DLD1 (cell line): ENCODE measurements around the gene LRRC10B.

Experiments used
- in situ Hi-C: cut with HindIII; loops from 2 replicates; pipeline ENCODE4 v1.10.0; 2017; ENCODE audit warnings: low sequenced_read_pairs

Gene LRRC10B

DNA sequence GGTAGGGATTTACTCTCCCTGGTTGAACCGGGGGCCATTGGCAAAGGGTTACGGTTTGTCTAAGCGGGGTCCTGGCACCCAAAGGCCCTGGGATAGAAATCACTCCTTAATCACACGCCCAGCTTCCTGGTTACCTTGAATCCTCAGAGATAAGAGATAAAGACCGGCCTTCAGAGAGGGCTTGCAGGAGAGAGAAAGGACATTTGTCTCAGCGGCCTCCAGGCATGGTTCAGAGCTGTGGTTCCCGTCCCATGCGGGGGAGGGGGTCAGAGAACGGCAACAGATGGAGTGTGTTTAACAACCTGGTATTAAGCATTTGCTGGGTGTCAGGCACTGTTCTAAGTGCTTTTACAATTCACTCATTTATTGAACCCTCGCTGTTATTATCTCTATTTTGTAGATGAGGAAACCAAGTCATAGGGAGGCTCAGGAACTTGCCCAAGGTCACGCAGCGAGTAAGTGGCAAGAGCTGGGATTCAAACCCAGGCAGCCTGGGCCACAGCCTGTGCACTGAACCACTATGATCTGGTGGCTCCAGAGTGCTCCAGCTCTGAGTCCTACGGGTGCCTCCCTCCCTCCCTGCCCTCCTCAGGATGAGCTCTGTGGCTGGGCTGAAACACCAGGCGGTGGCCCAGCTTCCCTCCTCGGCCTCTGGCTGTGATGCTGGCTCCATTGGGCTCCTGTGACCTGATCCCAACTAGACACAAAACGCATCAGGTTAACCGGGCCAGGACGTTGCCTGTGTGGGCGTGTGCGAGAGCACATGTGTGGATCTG, 18.6 kb downstream of the LRRC10B start:
- in situ Hi-C loops, result no loop called here

DNA sequence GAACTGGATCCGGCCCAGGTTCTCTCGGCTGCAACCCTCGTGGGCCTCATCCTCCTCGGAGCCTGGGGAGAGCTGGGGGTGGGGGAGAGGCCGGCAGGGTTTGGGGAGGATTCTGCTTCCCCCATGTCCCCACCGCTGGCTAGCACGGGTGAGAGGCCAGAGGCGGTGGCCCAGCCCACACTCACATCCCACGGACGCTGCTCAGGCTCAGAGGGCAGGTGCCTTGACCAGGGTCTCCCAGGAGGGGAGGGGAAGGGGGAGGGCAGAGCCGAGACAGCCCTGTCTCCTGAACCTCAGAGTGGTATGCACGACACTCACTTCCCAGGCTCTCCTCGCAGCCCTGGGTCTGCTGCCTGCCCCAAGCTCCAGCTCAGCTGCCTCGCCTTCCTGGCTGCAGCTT, 19.6 kb downstream of the LRRC10B start:
- in situ Hi-C loops, result no loop called here

DNA sequence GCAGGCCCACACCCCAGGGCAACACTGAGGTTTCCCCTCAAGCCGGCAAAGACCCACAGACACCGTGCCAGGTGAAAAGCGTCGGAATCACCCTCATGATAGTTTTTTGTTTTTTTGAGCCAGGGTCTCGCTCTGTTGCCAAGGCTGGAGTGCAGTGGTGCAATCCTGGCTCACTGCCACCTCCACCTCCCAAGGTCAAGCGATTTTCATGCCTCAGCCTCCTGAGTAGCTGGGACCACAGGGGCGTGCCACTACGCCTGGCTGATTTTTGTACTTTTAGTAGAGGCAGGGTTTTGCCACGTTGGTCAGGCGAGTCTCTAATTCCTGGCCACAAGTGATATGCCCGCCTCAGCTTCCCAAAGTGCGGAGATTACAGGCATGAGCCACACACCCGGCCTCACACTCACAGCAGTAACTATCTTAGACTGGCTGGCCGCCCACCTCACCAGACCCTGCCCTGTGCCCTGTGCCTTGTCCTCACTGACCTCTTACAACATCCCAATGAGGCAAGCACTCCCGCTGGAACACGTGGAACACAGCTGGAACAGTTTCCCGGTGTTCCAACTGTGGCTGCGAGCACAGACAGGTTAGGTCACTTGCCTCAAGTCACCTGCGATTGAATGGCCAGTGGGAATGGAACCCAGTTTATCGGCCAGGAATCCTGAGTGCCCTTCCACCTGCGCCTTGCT, 21.1 kb downstream of the LRRC10B start:
- in situ Hi-C loops, result no loop called here

DNA sequence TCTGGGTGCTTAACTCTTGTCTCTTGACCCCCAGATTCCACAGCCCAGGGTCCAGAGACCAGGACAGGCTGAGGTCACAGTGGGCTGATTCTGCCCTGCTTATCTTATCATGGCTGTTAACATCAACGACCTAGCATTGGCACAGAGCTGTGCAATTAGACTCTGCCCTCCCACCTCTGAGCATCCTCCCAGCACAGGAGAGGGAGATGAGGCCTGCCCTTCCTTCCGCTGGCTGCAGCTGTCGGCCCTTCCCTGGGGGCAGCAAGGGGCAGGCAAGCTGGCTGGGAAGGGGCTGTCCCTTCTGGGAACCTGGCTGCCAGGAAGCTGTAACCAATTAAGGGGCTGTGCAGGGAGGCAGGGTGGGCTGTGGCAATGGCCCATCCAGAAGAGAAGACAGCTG, 22.5 kb downstream of the LRRC10B start:
- in situ Hi-C loops, result no loop called here

DNA sequence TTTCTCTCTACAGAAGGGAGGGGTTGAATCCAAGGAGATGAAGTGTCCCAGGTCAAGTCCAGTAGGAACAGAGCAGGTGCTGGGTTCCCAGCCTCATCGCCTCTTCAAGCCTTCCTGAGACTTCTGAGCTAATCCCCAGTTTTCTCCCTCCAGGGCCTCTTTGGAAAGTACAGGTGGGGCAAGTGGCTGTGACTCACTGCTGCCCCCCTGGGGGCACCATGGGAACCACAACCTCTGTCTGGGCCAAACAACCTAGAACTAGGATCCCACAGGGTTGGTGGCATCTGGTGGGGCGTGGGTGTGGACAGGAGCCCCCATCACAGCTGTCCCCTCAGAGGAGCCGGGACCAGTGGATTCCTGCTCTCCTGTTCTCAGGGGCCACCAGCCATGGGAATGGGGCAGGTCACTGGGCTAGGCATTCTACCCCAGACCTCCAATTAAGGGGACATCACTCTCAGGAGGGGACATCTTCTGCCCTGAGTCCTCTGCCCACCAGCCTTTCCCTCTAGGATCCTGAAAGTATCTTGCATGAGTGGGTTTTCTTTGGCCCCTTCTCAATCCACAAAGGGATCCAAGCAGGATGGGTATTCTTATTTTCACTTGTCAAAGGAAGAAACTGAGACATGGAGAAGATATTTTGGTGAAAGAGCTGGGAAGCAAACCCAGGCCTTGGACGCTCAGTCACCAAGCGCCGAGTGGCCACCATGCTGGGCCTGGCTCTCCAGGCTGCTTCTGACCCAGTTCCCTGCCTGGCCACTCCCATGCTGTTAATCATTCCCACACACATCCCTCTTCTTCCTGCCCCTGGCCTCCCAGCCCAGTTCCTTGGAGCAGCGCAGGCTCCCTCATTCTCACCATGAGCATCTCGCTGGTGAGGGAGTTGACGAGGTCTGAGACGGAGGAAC, 23.8 kb downstream of the LRRC10B start:
- in situ Hi-C loops, result no loop called here

DNA sequence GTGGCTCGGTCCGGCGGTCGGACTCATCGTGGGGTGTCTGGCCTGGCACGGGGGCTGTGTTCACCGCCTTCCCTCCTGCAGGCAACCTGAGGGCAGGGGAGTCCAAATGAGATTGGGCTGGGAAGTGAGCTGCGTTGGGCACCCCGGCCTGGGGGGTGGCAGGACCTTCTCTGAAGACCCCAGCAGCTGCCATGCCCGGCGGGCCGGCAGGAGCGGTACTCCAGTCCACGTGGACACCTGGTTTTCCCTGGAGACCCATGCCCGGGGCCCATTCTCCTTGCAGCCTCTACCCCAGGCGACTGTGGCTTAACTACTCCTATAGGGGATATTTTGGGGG, 24.5 kb downstream of the LRRC10B start:
- in situ Hi-C loops, result no loop called here

DNA sequence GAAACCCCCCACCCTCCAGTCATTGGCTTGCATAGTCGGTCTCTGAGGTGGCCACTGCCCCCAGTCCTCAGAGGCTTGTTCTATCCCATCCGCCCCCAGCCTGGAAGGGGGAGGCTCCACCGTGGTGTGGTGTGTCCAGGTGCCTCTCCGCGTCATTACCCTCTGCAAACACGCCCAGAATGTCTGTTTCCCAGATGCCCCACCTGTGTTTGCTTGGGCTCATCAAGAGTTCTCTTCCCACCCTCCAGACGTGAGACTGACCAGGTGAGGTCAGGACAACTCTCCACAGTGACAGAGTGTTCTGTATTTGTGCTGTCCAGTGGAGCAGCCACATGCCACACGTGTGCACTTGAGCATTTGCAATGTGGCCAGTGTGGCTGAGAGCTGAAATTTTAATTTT, 24.9 kb downstream of the LRRC10B start:
- in situ Hi-C loops, result no loop called here

DNA sequence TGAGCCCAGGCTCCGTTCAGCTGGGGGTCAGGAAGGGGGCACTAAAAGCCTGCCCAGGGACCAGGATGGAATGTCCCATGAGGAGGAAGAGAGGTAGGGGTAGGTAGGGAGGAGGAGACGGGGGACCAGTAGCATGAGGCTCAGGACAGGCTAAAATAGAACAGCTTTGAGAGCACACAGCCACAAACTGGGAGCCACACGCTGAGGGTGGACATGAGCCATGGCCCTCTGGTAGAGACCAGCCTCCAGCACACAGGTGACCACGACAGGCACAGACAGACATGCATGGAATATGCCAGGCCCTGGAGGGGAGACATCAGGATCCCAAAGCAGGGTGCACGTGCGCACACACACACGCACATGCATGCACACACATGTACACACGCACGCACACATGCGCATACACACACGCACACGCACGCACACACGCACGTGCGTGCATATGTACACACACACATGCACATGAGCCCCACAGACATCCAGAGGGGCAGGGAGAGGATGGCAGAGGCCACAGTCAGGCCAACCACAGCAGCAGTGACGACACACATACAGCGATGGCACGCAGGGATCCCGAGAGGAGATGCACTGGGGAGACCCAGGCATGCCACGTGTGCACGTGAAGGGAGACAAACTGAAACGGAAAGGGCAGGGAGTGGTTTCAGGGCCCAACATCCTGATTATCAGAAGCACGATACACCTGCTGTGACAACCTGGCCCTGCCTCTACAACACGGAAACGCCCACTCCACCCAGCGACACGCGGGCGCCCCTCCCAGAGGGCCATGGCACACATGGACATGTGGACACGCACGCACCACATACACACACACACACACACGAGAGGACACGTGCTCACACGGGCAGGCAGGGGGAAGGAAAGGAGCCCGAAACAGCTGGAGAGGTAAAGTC, 25.7 kb downstream of the LRRC10B start:
- in situ Hi-C loops, result no loop called here

DNA sequence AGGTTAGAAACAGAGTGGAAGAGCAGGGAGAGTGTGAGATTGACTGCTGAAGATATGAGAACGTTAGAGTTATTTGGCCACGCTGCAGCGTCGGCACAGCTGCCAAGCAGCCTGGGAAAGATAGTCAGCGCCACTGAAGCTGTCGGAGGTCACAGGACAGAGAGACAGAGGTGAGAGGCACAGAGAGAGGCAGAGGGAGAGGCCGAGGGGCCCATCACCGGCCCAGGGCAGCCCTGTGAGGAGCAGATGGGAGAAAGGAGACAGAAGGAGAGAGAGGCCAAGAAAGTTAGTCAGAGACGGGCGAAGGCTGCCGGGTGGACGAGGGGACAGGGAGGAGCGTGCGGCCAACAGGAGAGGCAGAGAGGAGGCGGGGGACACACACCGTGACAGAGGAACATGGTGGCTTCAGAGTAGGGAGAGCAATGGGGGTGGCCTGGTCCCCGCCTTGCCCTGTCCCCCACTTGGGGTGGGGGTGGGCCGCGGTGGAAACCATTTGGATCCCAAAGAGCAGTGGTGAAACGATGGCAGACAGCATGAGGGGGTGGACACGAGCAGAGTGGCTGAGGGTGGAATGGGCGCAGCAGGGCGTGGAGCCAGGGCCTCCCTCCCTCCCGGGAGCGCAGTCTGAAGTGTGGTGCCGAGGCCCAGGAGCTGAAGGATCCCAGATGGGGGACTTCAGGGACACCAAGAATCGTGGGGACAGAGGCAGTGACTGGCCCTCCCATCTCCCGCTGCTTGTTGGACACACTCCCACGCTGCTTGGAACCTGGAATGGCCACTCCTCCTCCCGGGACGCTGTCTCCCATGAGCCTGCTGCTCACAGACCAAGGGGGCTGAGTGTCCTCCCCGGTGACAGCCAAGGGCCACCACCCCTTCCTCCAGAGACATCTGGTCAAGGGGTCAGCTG, 26.6 kb downstream of the LRRC10B start:
- in situ Hi-C loops, result no loop called here

DNA sequence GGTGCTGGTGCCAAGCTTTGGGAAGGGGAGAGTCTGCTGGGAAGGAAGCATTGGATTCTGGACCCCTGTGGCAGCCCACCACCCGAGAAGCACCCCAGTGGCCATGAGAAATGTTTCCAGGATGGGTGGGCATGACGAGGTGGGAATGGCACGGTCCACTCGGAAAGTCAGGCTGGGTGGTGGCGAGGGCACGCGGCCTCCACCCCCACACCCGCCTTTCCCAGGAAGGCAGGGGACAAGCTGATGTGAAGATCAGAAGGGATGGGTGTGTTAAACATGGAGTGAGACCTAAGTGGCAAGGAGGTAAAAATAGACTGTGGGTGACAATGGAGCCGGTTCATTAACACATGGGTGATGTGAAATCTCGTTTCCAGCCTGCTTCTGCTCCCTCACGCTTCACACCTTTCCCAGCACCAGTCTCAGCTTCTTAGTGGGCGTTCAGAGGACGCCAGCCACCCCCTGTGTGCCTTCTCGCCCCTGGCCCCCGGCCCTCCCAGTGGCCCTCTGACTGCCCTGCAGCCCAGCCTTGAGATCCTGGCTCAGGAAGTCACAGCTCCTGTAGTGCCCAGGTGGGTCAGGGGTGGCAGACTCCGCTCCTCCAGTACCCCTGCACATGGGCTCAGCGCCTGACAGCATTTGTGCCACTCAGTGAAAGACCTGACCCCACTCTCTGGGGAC, 27.6 kb downstream of the LRRC10B start:
- in situ Hi-C loops, result no loop called here

DNA sequence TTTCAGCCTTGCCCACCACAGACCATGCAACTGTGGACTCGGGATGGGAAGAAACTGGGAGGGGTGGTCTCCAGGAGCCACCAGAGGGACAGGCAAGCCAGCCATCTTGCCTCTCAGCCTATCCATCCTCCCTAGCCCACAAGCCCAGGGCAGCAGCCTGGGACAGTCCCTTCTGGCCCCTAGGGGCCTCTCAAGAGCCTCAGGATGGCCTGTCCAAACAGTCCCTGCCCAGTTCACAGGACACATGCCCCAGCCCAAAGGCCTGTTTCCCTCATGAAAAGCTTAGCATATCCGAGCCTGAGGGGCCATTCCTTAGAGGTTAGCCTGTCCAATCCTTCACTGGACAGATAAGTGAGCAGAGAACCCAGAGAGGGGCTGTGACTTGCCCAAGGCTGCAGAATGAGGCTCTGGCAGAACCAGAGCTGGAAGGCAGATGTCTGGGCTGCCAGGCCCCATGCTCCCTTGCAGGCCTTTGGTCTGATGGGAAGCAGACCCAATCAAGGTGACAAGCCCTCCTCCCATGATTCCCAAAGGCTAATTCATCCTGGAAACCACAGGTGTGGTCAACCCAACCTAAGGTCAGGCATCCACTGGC, 28.2 kb downstream of the LRRC10B start:
- in situ Hi-C loops, result no loop called here

DNA sequence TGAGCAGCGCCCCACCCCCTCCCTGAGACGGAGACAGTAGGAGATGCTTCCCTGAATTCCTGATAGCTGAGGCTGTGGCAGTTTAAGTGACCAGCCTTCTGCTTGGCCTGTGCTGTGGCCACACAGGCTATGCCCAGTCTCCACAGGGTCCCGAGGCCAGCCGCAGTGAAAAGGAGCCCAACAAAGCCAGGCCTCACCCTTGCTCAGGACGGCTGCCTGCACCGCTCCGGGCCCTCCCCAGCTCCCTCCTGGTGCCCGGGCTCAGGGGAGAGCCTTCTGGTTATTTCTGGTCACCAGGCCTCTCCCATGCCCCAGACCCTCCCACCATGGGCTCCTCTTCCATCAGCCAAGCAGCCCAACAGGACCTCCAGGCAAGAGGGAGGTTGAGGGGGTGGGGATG, 28.8 kb downstream of the LRRC10B start:
- in situ Hi-C loops, result no loop called here

DNA sequence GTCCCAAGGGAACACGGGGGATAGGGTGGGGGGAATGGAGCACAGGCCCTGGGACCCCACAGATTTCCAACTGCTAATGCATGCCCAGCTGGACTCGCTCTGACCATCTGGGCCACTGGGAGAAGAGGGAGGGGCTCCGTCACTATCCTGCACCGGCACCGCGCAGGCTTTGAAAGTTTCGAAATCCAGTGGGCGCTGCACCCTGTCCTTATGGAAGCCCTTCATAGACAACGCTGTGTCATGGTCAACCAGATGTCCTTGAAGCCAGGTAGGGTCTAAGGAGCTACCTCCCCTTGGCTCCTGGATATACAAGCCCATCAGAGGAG, 30.1 kb downstream of the LRRC10B start:
- in situ Hi-C loops, result no loop called here

DNA sequence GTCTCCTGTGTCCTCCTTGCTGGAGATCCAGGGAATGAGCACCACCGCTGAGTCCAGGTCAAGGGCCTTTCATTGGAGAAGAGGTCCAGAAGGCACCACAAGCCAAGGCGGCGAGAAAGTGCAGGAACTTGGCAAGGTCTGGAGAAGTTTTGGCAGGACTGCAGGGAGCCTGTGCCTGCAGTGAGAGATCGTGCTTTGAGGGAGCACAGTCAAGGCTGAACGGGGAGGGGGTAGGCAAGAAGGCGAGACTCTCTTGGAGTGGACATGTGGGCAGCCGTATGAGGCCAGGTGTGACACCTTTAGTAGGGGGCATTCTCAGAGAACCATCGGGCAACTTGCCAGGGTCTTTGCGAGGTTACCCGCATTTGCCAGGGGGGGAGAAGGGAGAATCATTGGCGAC, 30.5 kb downstream of the LRRC10B start:
- in situ Hi-C loops, result no loop called here

DNA sequence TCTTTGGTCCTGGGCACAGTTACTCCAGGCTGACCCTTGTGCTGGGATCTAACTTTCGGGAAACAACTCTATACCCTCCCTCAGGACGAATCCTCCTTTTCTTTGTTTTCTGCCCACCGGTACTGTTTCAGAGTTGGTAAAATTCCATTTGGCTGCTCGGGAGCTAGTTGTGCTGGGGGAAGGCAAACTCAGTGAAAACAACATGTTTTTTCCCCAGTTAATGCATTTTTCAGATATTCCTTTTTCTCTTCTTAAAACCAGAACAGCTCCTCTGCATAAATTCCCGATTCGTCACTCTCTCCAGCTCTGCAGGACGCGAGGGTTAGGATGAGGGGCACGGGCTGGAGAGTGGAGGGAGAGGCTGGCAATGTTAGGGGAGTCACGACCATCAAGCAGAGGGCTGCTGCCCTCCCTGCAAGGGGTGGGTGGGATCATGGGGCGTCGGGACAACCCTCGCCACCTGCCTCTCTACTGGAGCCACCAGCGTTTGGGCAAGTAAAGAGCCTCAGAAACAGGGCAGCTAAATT, 31.3 kb downstream of the LRRC10B start:
- in situ Hi-C loops, result no loop called here

DNA sequence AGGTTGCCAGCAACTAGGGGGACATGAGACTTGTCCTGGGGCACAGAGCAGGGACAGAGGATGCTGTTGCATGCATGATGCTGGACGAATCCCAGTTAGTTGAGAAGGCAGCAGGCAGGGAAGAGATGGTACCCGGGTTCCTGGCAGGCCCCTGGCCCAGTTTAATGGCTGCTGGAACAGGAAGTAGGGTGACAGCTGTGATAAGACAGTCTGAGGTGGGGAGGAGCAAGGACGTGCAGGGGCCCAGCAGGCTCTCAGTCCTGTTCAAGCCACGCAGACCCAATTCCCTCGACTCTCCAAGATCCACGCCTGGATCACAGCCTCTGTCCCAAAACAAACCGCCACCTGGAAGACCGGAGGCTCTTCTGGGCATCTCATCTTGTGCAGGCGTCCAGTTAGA, 32.0 kb downstream of the LRRC10B start:
- in situ Hi-C loops, result no loop called here

DNA sequence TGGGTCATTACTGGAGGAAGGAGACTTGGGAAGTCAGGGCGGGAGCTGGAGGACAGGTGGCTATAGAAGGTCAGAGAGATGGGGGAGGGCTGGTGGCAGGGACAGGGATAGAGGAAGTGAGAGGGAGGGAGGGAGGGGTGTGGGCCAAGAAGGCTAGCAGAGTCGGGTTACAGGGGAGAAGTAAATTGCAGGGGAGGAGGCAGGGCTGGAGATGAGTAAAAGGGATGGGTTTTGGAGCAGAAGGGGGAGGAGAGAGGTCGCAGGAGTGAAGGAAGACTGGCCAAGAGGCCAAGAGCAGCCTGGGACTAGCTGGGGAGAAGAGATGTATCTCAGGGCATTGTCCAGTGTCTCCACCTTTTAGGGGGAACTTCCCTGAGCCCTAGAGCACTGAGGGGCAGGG, 33.0 kb downstream of the LRRC10B start:
- in situ Hi-C loops, result no loop called here

DNA sequence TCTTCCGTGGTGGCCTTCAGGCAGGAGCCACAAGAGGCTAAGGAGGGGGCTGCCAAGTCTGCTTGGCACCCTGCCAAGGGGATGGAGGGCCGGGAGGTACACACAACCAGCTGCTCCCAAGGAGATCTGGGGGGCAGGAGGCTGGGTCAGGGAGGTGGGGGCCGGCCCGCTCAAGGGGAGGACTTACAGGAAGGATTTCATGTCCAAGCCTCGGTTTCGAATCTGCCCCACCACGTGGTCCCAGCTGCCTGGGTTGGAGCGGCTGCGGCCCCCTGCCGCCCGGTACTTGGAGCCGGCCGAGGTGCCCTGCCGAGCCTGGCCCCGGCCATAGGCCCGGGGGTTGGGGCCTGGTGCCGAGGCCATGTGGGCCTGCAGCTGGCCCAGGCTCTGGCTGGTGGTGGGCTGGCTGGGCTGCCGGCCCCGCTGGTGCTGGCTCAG, 33.5 kb downstream of the LRRC10B start:
- in situ Hi-C loops, result no loop called here

DNA sequence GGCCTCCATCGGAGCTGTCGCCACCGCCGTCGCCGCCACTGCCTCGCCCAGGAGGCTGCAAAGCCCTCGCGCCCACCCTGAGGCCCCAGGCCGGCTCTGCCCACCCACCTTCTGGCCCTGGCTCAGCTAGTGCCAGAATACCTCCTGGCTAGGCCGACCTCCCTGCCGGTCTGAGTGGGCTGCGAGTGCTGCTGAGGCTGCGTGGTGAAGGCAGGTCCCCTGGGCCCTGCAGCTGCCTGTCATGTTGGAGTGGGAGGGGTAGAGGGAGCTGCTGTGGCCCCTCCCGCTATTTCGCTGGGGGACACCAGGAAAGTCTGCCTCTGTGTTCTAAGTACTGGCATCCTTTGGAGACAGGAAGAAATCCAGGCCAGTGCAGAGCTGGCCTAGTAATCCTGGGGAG, 34.2 kb downstream of the LRRC10B start:
- in situ Hi-C loops, result no loop called here
